K562 (cell line): ENCODE data around the gene SORT1. TPM values are rescaled to one million over a fixed set of nuclear protein-coding genes. Genes with fewer than 3 reads are reported as not detected.

ENCODE experiments used
- ATF1 ChIP-seq, 2 experiments: fragments of 450-650 bp in 1 of 2; IDR thresholded peaks; 2 replicates each; pipeline ENCODE4 v1.6.1; 2016; ENCODE audit warnings: missing compliant biosample characterization in 1 of 2, missing genetic modification characterization in 1 of 2
- BHLHE40 ChIP-seq: IDR thresholded peaks from 2 replicates; pipeline ENCODE4 v1.6.1; 2011; ENCODE audit warnings: low read length, improper control_type of control experiment
- CCAR2 ChIP-seq: fragments of 200-400 bp; formaldehyde crosslinking; IDR thresholded peaks from 2 replicates; pipeline ENCODE4 v1.6.1; 2017; ENCODE audit warnings: mild to moderate bottlenecking, low read depth, low read length
- ID3 ChIP-seq, 2 experiments: fragments of 250-450 bp in 1 of 2; fragments of 450-650 bp in 1 of 2; sonication (Bioruptor Pico) in 1 of 2; IDR thresholded peaks; 2 replicates each; pipeline versions ENCODE4 v1.6.1 to v1.8.0; 2016 to 2021; ENCODE audit warnings: mild to moderate bottlenecking in 2 of 2, moderate library complexity in 2 of 2, missing compliant biosample characterization in 1 of 2, missing genetic modification characterization in 1 of 2
- UBTF ChIP-seq, 2 experiments: IDR thresholded peaks; 2 replicates each; pipeline ENCODE4 v1.6.1; 2012; ENCODE audit warnings: improper control_type of control experiment in 2 of 2, low read depth in 2 of 2, low read length in 2 of 2, borderline replicate concordance in 1 of 2
- ZBTB7A ChIP-seq: IDR thresholded peaks from 2 replicates; pipeline ENCODE4 v1.6.1; 2011; ENCODE audit warnings: low read depth, mild to moderate bottlenecking, low read length, moderate library complexity, borderline replicate concordance; ENCODE audit not compliant: control insufficient read depth
- ZNF121 ChIP-seq: sonication (generic); formaldehyde crosslinking; conservative IDR thresholded peaks from 2 replicates; pipeline ENCODE4 v1.8.0; 2022; ENCODE audit warnings: missing genetic modification reagents
- polyA plus RNA-seq, 8 experiments: library from polyadenylated mRNA; depleted of rRNA in 4 of 8; stranded (reverse) in 5 of 8; unstranded in 3 of 8; fragments of >200 nt; fragmentation: Nextera tagmentation in 2 of 8; fragmentation: Illumina TruSeq in 1 of 8; extraction: Ambion mirVana in 2 of 8; extraction: Trizol in 1 of 8; gene quantifications; 2 replicates each; pipeline versions ENCODE4 v1.2.1 to v1.2.3, GENCODE V29; 2011 to 2014; ENCODE audit warnings: inconsistent platforms in 1 of 8, missing spikeins in 1 of 8
- total RNA-seq, 7 experiments: library from RNA; depleted of rRNA in 6 of 7; stranded (reverse); fragments of >200 nt in 6 of 7; fragmentation: Illumina TruSeq in 2 of 7; extraction: Trizol in 2 of 7; gene quantifications; 2 replicates each; pipeline versions ENCODE4 v1.2.1 to v1.2.3, GENCODE V29; 2011 to 2021; ENCODE audit warnings: low replicate concordance in 1 of 7

The SORT1 gene
- total and polyA plus RNA-seq, 9 of the 15 experiments (the other 6 are each of a cell fraction or from before 2014, with no cell fraction given): 27.4 to 112 (median 65.0) TPM

GRCh38 chr1:109307274-109308021, 90.3 kb downstream of the SORT1 start (continued):
- 0 out of 4 replicates have a peak, but pooled peaks of 1 of the 2 experiments have one; percentile 31 for TF ChIP-seq UBTF (IDR thresholded peaks at IDR 0.05; ENCODE audit: borderline replicate concordance in 1 of 2, low read depth in 2 of 2, low read length in 2 of 2)
- no peak for TF ChIP-seq ATF1 (CRISPR knock-in tag; IDR thresholded peaks at IDR 0.05)
- TF ChIP-seq ATF1 (tag; IDR thresholded peaks at IDR 0.05): peak; percentile 67
- TF ChIP-seq CCAR2: no peak
- no peak for TF ChIP-seq ID3 (CRISPR knock-in tag; IDR thresholded peaks at IDR 0.05)
- TF ChIP-seq ID3 (tag; IDR thresholded peaks at IDR 0.05): peak; percentile 100
- no peak for TF ChIP-seq ZNF121 (CRISPR knock-in tag)
- peak; percentile 11; the same call in 1 of the 2 replicates for TF ChIP-seq BHLHE40
- TF ChIP-seq ZBTB7A: no peak; the same call in 1 of the 2 replicates
